ENCODE data around the gene SPAG16. TPM values are rescaled to one million over a fixed set of nuclear protein-coding genes. Genes with fewer than 3 reads are reported as not detected.

SPAG16 gene
- total RNA-seq, 6 experiments from 2014 or later, result 15.4 to 20.0 (median 17.5) TPM

DNA sequence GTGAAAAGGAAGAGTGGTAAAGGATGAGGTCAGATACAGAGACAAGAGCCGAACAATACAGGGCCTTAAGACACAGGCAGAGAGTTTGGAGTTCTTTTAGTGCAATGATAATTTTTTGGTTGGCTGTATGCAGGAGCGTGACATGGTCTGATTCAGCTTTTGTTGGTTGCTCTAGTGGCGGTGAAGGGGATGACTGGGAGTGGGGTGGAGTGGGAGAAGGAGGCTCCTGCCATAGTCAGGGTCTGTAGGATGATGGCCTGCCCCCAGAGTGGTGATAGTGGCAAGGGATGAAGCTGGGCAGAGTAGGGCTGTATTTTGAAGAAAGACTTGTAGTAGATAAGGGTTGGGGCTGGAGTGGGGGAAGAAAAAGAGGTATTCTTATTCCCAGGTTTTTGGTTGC is 820.0 kb downstream of the SPAG16 start:
- no peak for DNase-seq
- no peak overlapping the region for H3K27ac Mint-ChIP-seq

DNA sequence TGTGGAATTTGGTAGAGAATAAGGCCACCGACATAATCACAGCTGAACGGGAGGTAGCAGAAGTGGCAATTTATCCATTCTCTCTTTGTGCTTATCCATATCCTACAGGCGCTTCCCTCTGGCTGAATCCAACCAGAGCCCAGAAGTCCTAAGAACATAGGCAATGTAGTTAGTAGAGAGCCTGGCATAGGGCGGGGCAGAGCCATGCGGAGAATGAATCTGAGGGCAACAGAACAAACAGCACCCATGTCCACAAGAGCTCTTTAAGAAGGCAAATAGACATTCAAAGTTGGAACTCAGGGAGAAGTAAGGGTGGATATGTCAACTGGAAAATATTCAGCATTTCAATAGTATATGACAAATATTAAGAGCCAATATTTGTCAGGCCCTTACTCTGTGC is 820.7 kb downstream of the SPAG16 start:
- Mint-ChIP-seq H3K4me3 (no peak overlapping the region), H3K9me3 (no peaks in the 10 kb centered on the region), H3K27ac (no peak overlapping the region), H3K27me3 (ENCODE audit: insufficient read depth) (no peaks in the 10 kb centered on the region; the same call in none of the 2 replicates), H3K36me3 (ENCODE audit: low read depth) (no peaks in the 10 kb centered on the region), H3K4me1 (ENCODE audit: low read depth) (peaks cover 10% of the 10 kb centered on the region)
- TF ChIP-seq, protein P1, sequence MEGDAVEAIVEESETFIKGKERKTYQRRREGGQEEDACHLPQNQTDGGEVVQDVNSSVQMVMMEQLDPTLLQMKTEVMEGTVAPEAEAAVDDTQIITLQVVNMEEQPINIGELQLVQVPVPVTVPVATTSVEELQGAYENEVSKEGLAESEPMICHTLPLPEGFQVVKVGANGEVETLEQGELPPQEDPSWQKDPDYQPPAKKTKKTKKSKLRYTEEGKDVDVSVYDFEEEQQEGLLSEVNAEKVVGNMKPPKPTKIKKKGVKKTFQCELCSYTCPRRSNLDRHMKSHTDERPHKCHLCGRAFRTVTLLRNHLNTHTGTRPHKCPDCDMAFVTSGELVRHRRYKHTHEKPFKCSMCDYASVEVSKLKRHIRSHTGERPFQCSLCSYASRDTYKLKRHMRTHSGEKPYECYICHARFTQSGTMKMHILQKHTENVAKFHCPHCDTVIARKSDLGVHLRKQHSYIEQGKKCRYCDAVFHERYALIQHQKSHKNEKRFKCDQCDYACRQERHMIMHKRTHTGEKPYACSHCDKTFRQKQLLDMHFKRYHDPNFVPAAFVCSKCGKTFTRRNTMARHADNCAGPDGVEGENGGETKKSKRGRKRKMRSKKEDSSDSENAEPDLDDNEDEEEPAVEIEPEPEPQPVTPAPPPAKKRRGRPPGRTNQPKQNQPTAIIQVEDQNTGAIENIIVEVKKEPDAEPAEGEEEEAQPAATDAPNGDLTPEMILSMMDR (IDR thresholded peaks at IDR 0.05), result no peak
- no peak for DNase-seq

More for the DNA sequence above, 820.0 kb downstream of the SPAG16 start:
- Mint-ChIP-seq H3K4me1 (ENCODE audit: low read depth) (peaks cover 10% of the 10 kb centered on the region), H3K27me3 (ENCODE audit: insufficient read depth) (no peaks in the 10 kb centered on the region; the same call in none of the 2 replicates), H3K36me3 (ENCODE audit: low read depth) (no peaks in the 10 kb centered on the region), H3K4me3 (no peak overlapping the region), H3K9me3 (no peaks in the 10 kb centered on the region)
- TF ChIP-seq, protein P1 (IDR thresholded peaks at IDR 0.05), result no peak

DNA sequence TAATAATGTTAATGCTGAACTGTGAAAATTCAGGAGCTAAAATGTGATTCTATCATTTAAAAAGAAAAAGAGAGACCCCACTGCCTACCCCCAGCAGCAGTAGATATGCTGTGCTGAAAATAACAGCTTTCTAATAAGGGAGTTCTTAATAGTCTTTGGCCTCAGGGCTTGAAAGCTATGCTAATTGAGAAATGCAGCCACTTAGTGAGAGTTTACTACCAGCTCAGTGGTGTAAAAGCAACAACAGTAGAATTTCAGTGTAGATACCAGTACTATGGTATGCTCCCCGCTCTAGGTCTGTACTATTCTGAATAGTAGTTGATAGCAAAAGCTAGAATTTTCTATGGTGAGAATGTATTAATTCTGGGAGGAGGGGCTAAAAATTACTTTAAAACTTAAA is 823.5 kb downstream of the SPAG16 start:
- H3K4me1 Mint-ChIP-seq (ENCODE audit: low read depth), result peaks cover 10% of the 10 kb centered on the region
- H3K36me3 Mint-ChIP-seq (ENCODE audit: low read depth), result no peaks in the 10 kb centered on the region
- no peaks in the 10 kb centered on the region; the same call in 1 of the 2 replicates for H3K9me3 Mint-ChIP-seq
- H3K27ac Mint-ChIP-seq, result no peak overlapping the region
- no peak overlapping the region for H3K4me3 Mint-ChIP-seq
- H3K27me3 Mint-ChIP-seq (ENCODE audit: insufficient read depth), result no peaks in the 10 kb centered on the region; the same call in none of the 2 replicates
- TF ChIP-seq, protein P1 (IDR thresholded peaks at IDR 0.05), result no peak
- DNase-seq, result no peak

DNA sequence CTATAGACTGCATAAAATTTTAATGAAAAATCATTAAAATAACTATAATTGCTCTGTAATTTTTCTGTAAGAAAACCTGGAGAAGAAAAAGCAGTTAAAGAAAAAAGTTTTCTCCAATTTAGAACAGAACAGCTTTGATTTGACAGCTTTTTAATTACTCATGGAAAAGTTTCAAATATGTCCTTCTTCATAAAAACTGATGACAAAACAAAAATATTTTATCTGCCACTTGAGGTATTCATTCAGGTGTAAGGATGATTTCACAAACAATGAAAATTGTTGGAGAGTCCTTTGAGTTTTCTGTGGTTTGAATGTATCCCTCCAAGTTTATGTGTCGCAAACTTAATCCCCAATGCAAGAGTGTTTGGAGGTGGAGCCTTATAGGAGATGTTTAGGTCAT is 824.3 kb downstream of the SPAG16 start:
- TF ChIP-seq, protein P1 (IDR thresholded peaks at IDR 0.05), result no peak
- Mint-ChIP-seq H3K4me3 (no peak overlapping the region), H3K36me3 (ENCODE audit: low read depth) (no peaks in the 10 kb centered on the region), H3K27ac (no peak overlapping the region), H3K27me3 (ENCODE audit: insufficient read depth) (no peaks in the 10 kb centered on the region; the same call in 1 of the 2 replicates), H3K9me3 (no peaks in the 10 kb centered on the region; the same call in 1 of the 2 replicates), H3K4me1 (ENCODE audit: low read depth) (peaks cover 4% of the 10 kb centered on the region)
- DNase-seq, result no peak

DNA sequence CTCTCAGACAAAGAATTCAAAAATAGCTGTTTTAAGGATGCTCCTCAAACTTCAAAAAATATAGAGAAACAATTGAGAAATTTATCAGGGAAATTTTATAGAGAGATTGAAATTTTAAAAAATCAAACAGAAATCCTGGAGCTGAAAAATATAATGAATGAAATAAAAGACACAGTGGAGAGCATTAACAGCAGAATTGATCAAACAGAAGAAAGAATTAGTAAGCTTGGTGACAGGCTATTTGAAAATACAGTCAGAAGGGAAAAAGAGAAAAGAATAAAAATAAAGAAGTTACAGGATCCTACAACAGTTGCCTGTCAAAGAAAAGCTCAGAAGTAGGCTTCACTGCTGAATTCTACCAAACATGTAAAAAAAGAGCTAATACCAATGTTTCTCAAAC is 832.8 kb downstream of the SPAG16 start:
- Mint-ChIP-seq H3K9me3 (peaks cover 24% of the 10 kb centered on the region), H3K27me3 (ENCODE audit: insufficient read depth) (no peaks in the 10 kb centered on the region), H3K4me3 (no peak overlapping the region), H3K4me1 (ENCODE audit: low read depth) (no peaks in the 10 kb centered on the region), H3K36me3 (ENCODE audit: low read depth) (peaks cover 19% of the 10 kb centered on the region), H3K27ac (no peak overlapping the region)
- no peak for DNase-seq
- TF ChIP-seq, protein P1 (IDR thresholded peaks at IDR 0.05), result no peak
